ENCODE measurements around the gene TFEC.

The TFEC gene

DNA sequence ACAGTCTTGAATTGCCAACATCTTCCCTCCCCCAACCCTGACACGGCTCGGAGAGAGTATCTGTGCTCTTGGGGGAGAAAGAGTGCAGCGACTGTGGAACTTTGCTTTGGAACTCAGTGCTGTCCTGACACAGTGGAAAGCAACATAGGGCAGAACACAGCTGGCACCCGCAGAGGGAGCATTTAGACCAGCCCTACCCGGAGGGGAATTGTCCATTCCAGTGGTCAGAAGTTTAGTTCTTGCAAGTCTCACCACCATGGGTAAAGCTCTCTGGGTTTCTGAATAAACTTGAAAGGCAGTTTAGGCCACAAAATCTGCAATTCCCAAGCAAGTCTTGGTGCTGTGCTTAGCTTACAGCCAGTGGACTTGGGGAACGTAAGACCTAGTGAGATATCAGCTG is 34.9 kb downstream of the TFEC start:
- no peak overlapping the region for H3K4me3 ChIP-seq (ENCODE audit: low read depth, low read length)

DNA sequence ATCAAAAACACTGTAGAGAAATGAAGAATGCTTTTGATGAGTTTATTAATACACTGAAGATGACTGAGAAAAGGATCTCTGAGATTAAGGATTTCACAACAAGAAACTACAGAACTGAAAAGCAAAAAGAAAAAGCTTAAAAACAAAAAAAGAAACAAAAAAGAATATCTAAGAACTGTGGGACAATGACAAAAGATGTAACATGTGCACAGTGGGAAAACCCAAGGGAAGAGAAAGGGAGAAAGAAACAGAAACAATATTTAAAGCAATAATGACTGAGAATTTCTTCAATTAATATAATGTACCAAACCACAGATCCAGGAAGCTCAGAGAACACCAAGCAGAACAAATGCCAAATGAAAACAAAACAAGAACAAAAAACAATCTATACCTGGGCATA is 42.2 kb downstream of the TFEC start:
- H3K4me3 ChIP-seq (ENCODE audit: low read depth, low read length), result no peak overlapping the region

GRCh38 chr7:115987486-115987885 is 43.1 kb downstream of the TFEC start:
- H3K4me3 ChIP-seq (ENCODE audit: low read depth, low read length), result no peak overlapping the region

GRCh38 chr7:115984105-115984504 is 46.5 kb downstream of the TFEC start:
- no peak overlapping the region for H3K4me3 ChIP-seq (ENCODE audit: low read depth, low read length)

DNA sequence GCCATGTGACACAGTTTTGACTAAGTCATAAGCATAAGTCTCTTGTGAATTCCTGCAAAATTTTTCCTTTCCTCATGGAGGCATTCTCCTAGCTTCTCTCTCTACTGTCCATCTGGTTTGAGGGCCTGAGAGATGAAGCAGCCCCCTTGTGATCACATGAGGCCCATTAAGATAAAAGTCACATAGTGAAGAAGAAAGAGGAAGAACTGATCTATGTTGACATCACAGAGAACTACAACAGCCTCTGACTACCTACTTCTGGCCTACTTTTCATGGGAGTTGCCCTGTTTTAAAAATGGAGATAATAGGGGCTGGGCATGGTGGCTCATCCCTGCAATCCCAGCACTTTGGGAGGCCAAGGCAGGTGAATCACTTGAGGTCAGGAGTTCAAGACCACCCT is 50.4 kb downstream of the TFEC start:
- H3K4me3 ChIP-seq (ENCODE audit: low read depth, low read length), result no peak overlapping the region

DNA sequence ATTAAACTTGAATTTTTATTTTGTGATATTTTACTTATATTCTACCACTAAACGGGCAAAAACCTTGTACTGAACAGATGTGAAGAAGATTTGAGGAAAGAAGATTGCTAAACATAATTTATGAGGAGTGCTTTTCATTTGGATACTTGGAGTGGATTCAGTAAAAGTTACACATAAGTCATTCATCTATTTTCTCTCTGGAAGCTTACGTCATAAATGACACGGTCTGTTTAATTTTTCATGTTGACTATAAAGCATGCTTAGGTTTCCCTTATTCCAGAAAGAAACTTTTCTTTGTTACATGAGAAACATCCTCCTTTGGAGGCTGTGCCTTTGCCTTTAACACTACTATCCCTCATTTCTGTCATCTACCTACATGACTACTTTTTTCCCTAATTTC is 53.9 kb downstream of the TFEC start:
- H3K4me3 ChIP-seq (ENCODE audit: low read depth, low read length), result no peak overlapping the region

GRCh38 chr7:115975766-115976165 is 54.8 kb downstream of the TFEC start:
- H3K4me3 ChIP-seq (ENCODE audit: low read depth, low read length), result no peak overlapping the region

- H3K4me3 ChIP-seq (ENCODE audit: low read depth, low read length), result no peak overlapping the region
These were observed 57.2 kb downstream of the TFEC start for GRCh38 chr7:115973406-115973805.

GRCh38 chr7:115971506-115971905 is 59.1 kb downstream of the TFEC start:
- H3K4me3 ChIP-seq (ENCODE audit: low read depth, low read length), result no peak overlapping the region

- H3K4me3 ChIP-seq (ENCODE audit: low read depth, low read length), result no peak overlapping the region
These were observed 62.0 kb downstream of the TFEC start for GRCh38 chr7:115968596-115968995.

DNA sequence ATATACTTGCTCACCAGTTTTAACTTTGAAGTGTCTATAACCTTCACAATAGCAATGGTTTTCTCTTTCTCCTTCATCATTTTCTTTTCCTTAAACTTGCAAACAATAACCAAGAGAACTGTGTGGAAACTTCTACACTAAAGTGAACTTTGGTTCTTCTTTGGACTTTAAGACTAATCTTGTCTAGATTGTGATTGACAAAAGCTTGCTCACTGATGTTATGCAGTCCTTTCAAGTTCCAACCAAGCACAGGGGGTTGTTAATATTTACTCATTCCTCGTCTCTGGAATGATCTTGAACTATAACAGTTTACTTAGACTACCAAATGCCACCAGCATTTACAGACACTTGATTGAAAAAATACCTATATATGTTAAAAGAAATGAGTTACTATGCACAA is 62.4 kb downstream of the TFEC start:
- H3K4me3 ChIP-seq (ENCODE audit: low read depth, low read length), result no peak overlapping the region

GRCh38 chr7:115965796-115966475 is 64.6 kb downstream of the TFEC start:
- H3K4me3 ChIP-seq (ENCODE audit: low read depth, low read length), result no peak overlapping the region

DNA sequence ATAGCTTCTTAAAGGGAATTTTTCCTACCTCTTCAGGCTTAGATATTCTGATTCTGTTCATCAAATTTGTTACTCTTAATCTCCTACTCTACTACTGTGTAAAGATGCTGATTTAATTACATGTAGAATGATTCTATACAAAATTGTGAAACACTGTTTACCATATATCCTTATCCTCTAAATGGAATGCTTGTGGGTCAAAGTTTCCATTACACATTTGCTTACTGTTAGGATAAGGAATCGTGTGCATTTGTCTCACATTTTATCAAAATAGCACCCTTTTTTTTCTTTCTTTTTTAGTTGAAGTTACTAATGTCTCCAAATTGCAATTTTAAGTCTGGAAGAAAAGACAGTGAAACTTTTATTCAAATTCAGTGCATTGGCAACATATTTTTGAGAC is 65.3 kb downstream of the TFEC start:
- no peak overlapping the region for H3K4me3 ChIP-seq (ENCODE audit: low read depth, low read length)

GRCh38 chr7:115964799-115965198 is 65.8 kb downstream of the TFEC start:
- no peak overlapping the region for H3K4me3 ChIP-seq (ENCODE audit: low read depth, low read length)

DNA sequence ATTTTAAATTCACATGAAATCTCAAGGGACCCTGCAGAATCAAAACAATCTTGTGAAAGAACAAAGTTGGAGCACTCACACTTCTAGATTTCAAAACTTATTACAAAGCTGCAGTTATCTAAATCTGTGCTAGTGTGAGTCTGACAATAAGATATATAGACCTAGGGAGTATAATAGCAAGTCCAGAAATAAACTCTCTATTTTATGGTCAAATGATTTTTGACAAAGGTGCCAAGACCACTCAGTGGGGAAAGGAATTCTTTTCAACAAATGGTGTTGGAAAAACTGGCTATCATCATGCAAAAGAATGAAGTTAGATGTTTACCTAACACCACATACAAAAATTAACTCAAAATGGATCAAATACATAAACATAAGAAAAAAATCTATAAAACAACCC is 68.2 kb downstream of the TFEC start:
- H3K4me3 ChIP-seq (ENCODE audit: low read depth, low read length), result no peak overlapping the region

DNA sequence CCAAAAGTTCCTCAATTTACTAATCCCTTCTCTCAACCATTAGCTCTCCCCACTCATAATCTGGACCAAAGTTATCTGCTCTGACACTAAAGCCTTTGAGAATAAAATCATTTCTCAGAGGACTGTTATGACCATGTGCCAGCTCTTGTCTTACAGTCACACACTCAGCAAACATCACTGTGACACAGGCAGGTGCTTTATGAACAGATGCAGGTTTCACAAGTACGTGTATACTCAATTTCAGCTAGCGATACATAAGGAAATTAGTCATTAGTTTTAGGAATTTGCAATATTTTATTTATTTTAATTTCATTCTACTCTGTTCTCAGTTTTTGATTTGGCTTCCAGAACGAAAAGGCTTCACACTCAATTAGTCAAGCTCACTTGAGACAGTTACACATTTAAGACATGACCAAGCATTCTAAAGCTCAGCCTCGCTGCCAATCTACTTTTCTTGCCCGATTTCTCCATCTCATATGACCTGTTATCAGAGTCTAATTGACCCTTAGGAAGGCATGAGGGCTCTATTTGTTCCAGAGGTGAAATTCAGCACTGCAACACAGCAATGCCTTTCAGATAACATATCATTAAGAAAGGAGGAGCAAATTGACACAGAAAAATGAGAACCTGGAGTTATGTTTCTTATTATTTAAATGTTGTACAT is 76.8 kb downstream of the TFEC start:
- no peak overlapping the region for H3K4me3 ChIP-seq (ENCODE audit: low read depth, low read length)

GRCh38 chr7:115952832-115953231 is 77.7 kb downstream of the TFEC start:
- no peak overlapping the region for H3K4me3 ChIP-seq (ENCODE audit: low read depth, low read length)

GRCh38 chr7:115951547-115951946 is 79.0 kb downstream of the TFEC start:
- H3K4me3 ChIP-seq (ENCODE audit: low read depth, low read length), result no peak overlapping the region

DNA sequence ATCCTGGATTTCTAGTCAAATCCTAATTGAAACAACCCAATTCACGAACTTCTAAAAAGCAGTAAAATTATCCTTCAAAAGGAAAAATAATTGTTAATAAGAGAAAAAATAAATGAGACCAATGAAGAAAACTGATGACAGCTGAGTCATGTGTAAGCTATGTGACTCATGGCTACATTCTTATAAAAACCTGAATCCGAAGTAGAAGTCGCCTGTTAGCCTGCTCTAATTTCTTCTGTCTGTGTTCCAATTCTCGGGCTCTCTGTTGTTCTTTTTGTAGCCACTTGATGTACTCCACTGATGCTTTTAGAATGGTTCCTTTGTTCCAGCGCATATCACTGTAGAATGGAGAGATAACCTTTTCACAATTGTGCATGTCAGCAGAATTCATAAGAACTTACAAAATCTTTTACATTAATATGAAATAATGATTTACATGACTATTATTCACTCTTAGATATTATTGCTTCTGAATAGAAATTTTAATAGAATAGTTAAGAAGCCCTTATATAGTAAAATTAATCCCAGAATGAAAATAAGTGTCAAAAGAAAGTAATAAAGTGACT is 88.8 kb downstream of the TFEC start:
- no peak overlapping the region for H3K4me3 ChIP-seq (ENCODE audit: low read depth, low read length)

- H3K4me3 ChIP-seq (ENCODE audit: low read depth, low read length), result no peak overlapping the region
These were observed 90.0 kb downstream of the TFEC start for GRCh38 chr7:115940460-115941060.

- no peak overlapping the region for H3K4me3 ChIP-seq (ENCODE audit: low read depth, low read length)
These were observed 92.6 kb downstream of the TFEC start for GRCh38 chr7:115937960-115938359.

DNA sequence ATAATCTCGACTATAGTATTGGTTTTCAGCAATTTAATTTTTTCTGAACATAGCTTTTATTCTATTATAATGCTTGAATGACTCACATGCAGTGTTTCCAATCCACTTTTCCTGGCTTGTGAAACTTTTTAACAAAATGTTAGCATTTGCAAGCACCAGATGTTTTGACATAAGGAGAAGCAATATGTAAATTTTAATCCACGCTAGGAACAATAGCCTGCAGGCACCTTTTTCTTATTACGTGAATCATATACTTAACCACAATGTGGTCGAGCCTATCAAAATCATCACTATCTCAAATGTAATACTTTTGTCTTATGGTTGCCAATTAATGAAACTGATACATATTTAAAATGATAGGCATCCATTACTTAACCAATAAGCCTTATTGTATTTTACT is 97.1 kb downstream of the TFEC start:
- no peak overlapping the region for H3K4me3 ChIP-seq (ENCODE audit: low read depth, low read length)
